ENCODE results near the gene MET.
"Not testable (repeated sequence)": the region's sequence is repeated elsewhere in the genome, so short reads cannot be mapped to it uniquely, and the experiment has no call there.

Gene MET

DNA sequence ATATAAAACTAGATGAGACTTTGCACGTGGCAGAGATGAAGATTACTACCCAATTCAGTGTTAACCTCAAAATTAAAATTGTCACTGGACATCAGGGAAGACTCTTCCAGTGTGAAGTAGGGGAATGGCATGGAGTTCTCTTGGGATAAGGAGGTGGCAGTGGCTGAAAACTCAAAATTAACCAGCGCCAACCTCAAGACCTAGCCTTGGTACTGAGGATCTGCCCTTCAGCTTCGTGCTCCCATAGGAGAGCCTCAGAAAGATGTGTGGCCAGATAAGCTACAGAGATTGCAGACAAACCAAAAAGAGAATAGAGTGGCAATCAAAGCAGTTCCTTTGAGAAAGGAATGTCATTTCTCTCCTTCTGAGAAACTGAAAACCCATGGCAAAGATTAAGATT lies 143.0 kb downstream of the MET start:
- H3K4me3 ChIP-seq (ENCODE audit: low read length), result no peak overlapping the region
- no peak for DNase-seq (ENCODE audit: low read depth)
- TF ChIP-seq, protein P1, sequence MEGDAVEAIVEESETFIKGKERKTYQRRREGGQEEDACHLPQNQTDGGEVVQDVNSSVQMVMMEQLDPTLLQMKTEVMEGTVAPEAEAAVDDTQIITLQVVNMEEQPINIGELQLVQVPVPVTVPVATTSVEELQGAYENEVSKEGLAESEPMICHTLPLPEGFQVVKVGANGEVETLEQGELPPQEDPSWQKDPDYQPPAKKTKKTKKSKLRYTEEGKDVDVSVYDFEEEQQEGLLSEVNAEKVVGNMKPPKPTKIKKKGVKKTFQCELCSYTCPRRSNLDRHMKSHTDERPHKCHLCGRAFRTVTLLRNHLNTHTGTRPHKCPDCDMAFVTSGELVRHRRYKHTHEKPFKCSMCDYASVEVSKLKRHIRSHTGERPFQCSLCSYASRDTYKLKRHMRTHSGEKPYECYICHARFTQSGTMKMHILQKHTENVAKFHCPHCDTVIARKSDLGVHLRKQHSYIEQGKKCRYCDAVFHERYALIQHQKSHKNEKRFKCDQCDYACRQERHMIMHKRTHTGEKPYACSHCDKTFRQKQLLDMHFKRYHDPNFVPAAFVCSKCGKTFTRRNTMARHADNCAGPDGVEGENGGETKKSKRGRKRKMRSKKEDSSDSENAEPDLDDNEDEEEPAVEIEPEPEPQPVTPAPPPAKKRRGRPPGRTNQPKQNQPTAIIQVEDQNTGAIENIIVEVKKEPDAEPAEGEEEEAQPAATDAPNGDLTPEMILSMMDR (IDR thresholded peaks at IDR 0.05; ENCODE audit: insufficient read depth, low read depth, low read length, missing control alignments), result no peak

DNA sequence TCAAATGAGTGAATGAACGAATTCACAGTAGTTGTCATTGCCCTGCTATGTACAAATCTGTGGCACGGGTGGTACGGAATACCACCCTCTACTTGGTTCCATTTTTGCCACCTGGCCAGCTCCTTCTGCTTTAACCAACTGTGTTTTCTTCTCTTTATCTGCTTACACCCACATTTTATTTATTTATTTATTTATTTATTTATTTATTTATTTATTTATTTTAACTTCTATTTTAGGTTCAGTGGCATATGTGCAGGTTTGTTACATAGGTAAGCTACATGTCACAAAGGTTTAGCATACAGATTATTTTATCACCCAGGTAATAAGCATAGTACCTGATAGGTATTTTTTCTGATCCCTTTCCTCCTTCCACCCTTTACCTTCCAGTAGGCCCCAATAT lies 148.2 kb downstream of the MET start:
- H3K4me3 ChIP-seq (ENCODE audit: low read length), result no peak overlapping the region
- no peak for DNase-seq (ENCODE audit: low read depth)
- TF ChIP-seq, protein P1 (IDR thresholded peaks at IDR 0.05; ENCODE audit: insufficient read depth, low read depth, low read length, missing control alignments), result no peak

DNA sequence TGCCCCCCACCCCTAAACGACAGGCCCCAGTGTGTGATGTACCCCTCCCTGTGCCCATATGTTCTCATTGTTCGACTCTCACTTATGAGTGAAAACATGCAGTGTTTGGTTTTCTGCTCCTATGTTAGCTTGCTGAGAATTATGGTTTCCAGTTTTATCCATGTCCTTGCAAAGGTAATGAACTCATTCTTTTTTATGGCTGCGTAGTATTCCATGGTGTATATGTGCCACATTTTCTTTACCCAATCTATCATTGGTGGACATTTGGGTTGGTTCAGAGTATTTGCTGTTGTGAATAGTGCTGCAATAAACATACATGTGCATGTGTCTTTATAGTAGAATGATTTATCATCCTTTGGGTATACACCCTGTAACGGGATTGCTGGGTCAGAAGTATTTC lies 149.7 kb downstream of the MET start:
- DNase-seq (ENCODE audit: low read depth), result not testable (repeated sequence)

DNA sequence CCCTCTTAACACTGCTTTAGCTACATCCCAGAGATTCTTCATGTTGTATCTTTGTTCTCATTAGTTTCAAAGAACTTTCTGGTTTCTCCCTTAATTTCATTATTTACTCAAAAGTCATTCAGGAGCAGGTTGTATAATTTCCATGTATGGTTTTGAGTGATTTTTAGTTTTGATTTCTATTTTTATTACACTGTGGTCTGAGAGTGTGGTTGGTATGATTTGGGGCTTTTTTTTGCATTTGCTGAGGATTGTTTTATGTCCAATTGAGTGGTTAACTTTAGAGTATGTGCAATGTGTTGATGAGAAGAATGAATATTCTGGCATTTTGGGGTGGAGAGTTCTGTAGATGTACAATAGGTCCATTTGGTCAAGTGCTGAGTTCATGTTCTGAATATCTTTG lies 152.5 kb downstream of the MET start:
- TF ChIP-seq, protein P1 (IDR thresholded peaks at IDR 0.05; ENCODE audit: insufficient read depth, low read depth, low read length, missing control alignments), result no peak

More for the DNA sequence above, 149.7 kb downstream of the MET start:
- not testable (repeated sequence) for H3K4me3 ChIP-seq (ENCODE audit: low read length)

DNA sequence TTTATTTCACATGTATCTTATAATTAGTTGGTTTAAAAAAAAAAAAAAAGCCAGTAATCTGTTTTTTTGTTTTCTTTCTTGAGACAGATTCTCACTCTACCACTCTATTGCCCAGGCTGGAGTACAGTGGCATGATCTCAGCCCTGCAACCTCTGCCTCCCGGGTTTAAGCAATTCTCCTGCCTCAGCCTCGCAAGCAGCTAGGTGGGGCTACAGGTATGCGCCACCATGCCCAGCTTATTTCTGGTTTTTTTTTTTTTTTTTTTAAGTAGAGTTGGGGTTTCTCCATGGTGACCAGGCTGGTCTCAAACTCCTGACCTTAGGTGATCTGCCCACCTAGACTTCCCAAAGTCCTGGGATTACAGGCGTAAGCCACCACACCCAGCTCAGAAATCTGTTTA lies 156.3 kb downstream of the MET start:
- DNase-seq (ENCODE audit: low read depth), result no peak
- TF ChIP-seq, protein P1 (IDR thresholded peaks at IDR 0.05; ENCODE audit: insufficient read depth, low read depth, low read length, missing control alignments), result peak; percentile 6
- no peak overlapping the region for H3K4me3 ChIP-seq (ENCODE audit: low read length)

More for the DNA sequence above, 152.5 kb downstream of the MET start:
- H3K4me3 ChIP-seq (ENCODE audit: low read length), result no peak overlapping the region
- DNase-seq (ENCODE audit: low read depth), result no peak

DNA sequence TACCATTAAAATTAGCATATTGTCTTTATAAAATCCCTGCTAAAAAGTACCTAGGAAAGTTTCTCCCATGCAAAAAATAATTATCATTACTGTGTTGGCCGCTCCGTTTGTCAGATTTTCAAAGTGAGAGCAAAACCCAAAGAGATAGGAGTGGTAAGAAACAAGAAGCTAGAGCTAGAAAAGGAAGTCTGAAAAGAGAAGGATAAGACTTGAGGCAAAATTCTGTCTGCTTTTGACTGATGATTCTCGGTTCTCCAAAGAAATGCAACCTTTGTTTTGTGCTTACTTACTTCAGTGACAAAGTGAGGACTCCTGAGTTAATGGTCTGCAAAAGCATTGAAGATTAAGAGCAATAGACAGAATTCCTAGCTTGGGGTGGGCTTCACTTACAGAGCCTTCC lies 157.0 kb downstream of the MET start:
- no peak overlapping the region for H3K4me3 ChIP-seq (ENCODE audit: low read length)
- TF ChIP-seq, protein P1 (IDR thresholded peaks at IDR 0.05; ENCODE audit: insufficient read depth, low read depth, low read length, missing control alignments), result no peak
- DNase-seq (ENCODE audit: low read depth), result no peak

DNA sequence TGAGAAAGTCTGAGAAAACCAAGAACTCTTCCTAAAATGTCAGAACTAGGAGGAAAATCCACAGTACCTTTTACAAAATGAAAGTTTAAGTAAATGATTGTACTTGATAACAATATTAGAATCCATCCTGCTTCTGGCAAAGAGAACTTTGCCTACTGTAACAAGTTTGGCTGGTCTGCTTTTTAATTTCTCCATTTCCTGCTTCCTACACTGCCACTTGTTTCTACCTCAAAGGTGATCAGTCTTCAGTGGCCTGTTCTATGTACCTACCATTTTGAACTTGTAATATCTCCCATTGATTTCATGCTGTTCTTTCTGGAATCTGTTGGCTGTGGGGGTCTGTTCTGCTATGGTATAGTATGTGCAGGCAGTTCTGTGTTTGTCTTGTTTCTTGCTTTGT lies 157.5 kb downstream of the MET start:
- no peak for DNase-seq (ENCODE audit: low read depth)
- TF ChIP-seq, protein P1 (IDR thresholded peaks at IDR 0.05; ENCODE audit: insufficient read depth, low read depth, low read length, missing control alignments), result no peak
- no peak overlapping the region for H3K4me3 ChIP-seq (ENCODE audit: low read length)

DNA sequence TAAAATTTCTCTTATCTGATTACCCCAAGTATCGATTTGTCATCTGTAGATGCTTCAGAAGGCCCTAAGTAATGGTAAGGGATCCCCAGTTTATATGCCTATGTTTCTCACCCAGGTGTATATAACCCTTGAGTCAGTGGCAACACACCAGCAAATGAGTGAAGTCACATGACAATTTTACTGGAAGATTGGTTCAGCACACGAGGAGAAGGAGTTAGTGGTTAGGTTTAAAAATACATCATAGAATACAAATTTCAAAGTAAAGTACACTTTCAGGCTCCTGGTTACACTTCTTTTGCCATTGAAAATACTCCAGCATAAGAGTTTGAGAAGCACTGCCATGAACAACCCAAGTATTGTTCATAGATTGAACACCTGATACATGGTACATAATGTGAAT lies 160.7 kb downstream of the MET start:
- DNase-seq (ENCODE audit: low read depth), result no peak
- H3K4me3 ChIP-seq (ENCODE audit: low read length), result no peak overlapping the region
- TF ChIP-seq, protein P1 (IDR thresholded peaks at IDR 0.05; ENCODE audit: insufficient read depth, low read depth, low read length, missing control alignments), result no peak
